ENCODE data around the gene MSI2.
A peak's percentile ranks its signal among the peaks of the same experiment; 100 is the strongest.
"Not testable (repeated sequence)": the region's sequence is repeated elsewhere in the genome, so short reads cannot be mapped to it uniquely, and the experiment has no call there.

MSI2 gene

GRCh38 chr17:57294629-57295501, 38.5 kb downstream of the MSI2 start:
- TF ChIP-seq CTCF (conservative IDR thresholded peaks at IDR 0.05; ENCODE audit: low read depth, low read length) = no peak
- DNase-seq (ENCODE audit: low read depth) = peak; percentile 59
- H3K4me3 ChIP-seq (ENCODE audit: low read depth, low read length) = no peak overlapping the region

DNA sequence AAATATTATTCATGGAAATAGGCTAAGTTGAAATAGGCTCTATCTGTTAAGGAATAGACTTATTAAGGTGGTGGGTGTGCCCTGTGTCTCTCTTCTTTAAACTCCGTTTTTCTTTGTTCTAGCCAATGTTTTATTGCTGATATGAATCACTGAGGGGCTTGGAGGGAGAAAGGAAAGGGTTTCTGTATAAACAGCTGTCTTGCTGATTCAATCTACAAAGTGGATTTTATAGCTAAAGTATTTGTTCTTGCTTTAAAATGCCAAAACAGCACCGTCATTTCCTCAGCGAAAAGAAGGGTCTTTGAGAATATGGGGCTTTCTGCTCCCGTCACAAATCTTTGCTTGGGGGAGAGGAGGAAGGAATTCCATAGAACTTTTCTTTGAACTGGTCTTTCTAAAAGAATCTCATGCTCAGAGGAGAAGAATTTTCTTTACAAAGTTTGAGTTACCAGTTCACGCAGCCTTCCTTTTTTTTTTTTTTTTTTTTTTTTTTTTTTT, 39.3 kb downstream of the MSI2 start:
- peak; percentile 43 for DNase-seq (ENCODE audit: low read depth)
- H3K4me3 ChIP-seq (ENCODE audit: low read depth, low read length) = no peak overlapping the region
- no peak for TF ChIP-seq CTCF (conservative IDR thresholded peaks at IDR 0.05; ENCODE audit: low read depth, low read length)

- TF ChIP-seq CTCF (conservative IDR thresholded peaks at IDR 0.05; ENCODE audit: low read depth, low read length) = no peak
- DNase-seq (ENCODE audit: low read depth) = no peak
- no peak overlapping the region for H3K4me3 ChIP-seq (ENCODE audit: low read depth, low read length)
Measured at GRCh38 chr17:57296231-57296630, 39.9 kb downstream of the MSI2 start.

DNA sequence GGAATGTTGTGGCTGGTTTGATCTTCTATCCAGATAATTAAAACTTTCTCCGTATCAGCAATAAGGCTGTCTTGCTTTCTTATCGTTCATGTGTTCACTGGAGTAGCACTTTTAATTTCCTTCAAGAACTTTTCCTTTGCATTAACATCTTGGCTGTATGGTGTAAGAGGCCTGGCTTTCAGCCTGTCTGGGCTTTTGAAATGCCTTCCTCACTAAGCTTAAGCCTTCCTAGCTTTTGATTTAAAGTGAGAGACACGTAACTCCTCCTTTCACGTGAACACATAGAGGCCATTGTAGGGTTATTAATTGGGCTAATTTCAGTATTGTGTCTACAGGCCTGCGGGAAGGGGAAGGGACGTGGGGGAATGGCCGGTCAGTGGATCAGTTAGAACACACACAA, 42.9 kb downstream of the MSI2 start:
- no peak for DNase-seq (ENCODE audit: low read depth)
- no peak for TF ChIP-seq CTCF (conservative IDR thresholded peaks at IDR 0.05; ENCODE audit: low read depth, low read length)

DNA sequence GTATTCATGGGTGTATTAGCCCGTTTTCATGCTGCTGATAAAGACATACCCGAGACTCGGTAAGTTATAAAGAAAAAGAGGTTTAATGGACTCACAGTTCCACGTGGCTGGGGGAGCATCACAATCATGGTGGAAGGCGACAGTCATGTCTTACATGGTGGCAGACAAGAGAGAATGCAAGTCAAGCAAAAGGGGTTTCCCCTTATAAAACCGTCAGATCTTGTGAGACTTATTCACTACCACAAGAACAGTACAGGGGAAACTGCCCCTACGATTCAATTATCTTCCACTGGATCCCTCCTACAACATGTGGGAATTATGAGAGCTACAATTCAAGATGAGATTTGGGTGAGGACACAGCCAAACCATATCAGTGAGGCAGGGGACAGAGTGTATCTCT, 44.3 kb downstream of the MSI2 start:
- DNase-seq (ENCODE audit: low read depth); H3K4me3 ChIP-seq (ENCODE audit: low read depth, low read length): not testable (repeated sequence)

More for the DNA sequence above, 42.9 kb downstream of the MSI2 start:
- H3K4me3 ChIP-seq (ENCODE audit: low read depth, low read length) = no peak overlapping the region

DNA sequence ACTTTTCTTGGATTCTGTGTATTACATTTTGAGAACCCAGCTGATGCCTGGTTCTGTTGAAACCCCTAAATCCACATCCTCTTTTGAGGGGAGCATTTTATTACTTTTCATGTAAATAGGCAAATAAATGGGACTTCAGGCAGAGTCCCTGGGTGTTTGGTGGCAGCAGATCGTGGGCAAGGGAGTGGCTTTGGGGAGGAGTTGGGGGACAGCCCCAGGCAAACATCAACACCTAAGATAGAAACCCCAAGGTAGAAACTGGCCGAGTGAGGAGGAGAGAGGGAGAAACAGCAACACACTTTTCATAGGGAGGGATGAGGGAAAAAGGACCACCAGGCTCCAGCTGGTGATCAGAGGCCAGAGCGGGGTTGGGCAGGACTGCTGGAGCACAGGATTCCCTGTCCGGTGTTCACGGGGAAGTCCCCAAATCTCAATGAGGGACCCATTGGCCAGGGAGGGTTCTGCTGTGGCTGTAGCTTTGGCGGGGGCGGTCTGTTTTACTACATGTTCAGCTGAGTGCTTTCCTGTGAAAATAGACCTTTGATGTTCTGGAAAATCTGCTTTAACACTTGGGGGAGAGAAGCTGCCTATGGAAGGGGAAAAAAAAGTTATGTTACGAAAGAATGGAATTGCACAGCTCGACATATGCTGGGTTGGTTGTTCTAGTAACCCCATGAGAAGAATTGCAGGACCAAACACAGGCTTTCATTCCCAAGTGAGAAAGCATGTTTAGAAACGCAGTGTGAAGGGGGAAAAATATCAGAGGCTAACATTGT, 46.6 kb downstream of the MSI2 start:
- no peak for DNase-seq (ENCODE audit: low read depth)
- TF ChIP-seq CTCF (conservative IDR thresholded peaks at IDR 0.05; ENCODE audit: low read depth, low read length) = no peak

DNA sequence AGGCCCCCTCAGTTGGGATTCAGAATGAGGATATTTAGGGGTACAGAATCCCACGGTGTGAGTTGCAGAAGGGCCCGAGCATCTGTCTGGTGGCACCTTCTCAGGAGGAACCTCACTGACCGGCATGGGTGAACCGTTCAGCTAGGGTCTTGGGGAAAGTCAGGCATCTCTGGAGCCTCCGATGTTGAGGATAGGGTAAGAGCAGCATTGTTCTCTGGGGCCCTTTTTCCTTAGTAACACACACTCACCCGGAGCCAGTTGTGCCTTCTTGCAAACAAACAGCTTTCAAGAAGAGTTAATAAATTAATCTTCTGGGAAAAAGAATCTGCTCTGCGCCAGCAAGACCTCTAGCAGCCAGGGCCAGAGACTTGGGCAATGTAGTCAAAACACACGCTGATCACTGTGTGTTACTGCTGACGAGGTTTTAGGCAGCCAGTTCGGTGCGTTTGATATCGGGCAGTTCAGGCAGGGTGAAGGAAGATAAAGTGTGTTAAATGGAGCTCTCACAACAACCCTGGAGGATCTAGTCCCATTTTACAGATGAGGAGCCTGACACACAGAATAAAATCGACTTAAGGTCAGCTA, 48.9 kb downstream of the MSI2 start:
- DNase-seq (ENCODE audit: low read depth) = no peak
- no peak for TF ChIP-seq CTCF (conservative IDR thresholded peaks at IDR 0.05; ENCODE audit: low read depth, low read length)
- no peak overlapping the region for H3K4me3 ChIP-seq (ENCODE audit: low read depth, low read length)

More for the DNA sequence above, 46.6 kb downstream of the MSI2 start:
- no peak overlapping the region for H3K4me3 ChIP-seq (ENCODE audit: low read depth, low read length)

Data from choroid plexus epithelial cell (primary cell).